Stimulated activated CD4-positive, alpha-beta T cell treated with anti-CD3 and anti-CD28 coated beads, Interleukin-15, amount 100 ng/mL, for 24 hours (primary cell): ENCODE data around the gene VAMP1.
"Not testable (repeated sequence)": the region's sequence is repeated elsewhere in the genome, so short reads cannot be mapped to it uniquely, and the experiment has no call there.

Source experiments
- DNase-seq: peaks from one replicate; pipeline ENCODE4 v3.0.0-alpha.2; 2020

Gene VAMP1

DNA sequence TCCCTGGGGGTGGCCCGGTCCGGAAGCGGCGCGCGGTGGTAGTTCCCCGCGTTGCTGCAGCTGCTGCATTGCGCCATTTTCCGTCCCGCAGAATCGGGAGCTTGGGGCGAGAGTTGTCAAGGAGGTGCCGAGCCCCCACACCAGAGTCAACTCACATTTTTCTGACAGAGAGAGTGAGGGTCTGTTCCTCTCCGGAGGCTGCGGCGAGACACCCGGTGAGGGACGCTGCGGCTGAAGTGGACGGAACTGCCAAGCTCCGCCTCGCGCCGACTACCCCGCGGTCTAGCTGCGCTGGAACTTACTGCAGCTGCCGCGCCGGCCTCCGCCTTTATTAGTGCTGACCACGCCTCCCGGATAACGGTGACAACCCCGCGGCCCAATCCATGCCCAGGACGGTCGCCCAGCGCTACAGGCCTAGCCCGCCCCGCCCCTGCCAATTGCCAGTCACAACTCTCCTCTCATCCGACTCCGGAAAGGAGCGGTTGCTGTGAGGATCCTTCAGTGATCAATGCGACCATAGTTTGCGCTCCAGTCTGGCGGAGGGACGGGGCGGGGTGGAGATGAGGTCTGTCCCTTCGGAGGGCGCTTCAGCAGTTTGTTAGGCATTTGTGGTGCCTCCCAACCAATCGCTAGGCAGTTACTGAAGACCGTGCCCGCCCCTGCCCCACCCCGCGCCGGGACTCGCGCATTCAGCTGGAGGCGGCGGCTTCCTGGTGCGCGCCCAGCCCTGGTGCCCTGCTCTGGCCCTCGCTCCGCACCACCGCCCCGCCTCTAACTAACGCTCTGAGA lies at the start of gene VAMP1:
Gene VAMP1, minus strand, starts transcription at position 303 of the 789 bp plus-strand sequence. Its CDS starts 146 bp downstream, at position 157.
- DNase-seq = peak; percentile 100

GRCh38 chr12:6520186-6520585 lies 49.7 kb upstream of the VAMP1 start:
- DNase-seq = no peak

GRCh38 chr12:6508087-6508486 lies 37.6 kb upstream of the VAMP1 start:
- DNase-seq = no peak

DNA sequence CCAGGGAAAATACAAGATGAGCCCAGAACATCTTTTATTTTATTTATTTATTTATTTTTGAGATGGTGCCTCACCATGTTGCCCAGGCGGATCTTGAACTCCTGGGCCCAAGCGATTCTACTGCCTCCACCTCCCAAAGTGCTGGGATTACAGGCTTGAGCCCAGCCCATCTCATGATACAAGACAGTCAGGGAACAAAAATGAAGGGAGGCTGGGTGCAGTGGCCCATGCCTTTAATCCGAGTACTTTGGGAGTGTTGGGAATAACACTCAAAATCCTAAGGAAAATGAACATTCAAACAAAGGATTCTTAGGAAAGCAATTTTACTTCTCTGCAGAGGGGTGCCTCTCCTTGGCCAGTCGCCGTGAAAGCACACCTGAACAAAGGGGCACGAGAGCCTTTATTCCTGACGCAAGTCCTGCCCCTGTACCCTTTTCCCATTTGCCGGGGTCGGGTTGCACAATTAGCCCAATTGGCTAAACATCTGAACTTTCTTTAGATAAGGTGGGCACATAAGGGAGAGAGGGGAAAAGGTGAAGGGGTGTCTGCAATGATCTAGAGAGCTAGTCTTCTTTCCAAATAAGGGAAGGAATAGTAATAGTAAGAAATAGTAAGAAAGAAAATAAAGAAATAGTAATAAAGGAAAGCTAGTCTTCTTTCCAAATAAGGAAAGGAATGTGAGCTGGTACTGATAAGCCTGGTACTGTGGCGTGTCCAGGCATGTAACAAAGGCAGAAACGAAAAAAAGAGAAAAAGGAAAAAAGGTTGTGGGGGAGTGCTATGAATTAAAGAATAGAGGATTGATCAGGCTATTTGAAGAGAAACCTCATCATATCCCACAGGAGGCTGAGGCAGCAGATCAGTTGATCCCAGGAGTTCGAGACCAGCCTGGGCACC lies 36.9 kb upstream of the VAMP1 start:
- DNase-seq = no peak

- DNase-seq = no peak
Measured at GRCh38 chr12:6500466-6500865, 30.0 kb upstream of the VAMP1 start.

- not testable (repeated sequence) for DNase-seq
Measured at GRCh38 chr12:6497291-6497690, 26.8 kb upstream of the VAMP1 start.

DNA sequence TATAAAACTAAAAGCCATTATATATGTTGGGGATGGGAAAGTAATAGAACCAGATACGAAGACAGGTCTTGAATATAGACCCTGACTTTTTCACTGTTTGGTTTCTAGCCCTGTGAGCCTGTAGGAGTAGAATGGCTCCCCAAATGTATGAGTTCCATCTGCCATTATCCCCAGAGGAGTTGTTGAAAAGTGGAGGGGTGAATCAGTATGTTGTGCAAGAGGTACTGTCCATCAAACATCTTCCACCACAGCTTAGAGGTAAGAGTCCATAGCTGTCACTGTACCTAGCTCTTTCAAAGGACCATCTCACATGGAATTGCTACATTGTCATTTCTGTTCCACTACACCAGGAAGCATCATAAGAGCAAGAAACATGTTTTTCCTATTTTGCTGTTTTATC lies 24.5 kb upstream of the VAMP1 start:
- DNase-seq = no peak

- DNase-seq = no peak
Measured at GRCh38 chr12:6494258-6494743, 23.8 kb upstream of the VAMP1 start.

- peak; percentile 97 for DNase-seq
Measured at GRCh38 chr12:6493497-6494257, 23.2 kb upstream of the VAMP1 start, which contains the start of gene NCAPD2. NCAPD2 (plus strand) TSS chr12:6494102; CDS start chr12:6495099, 997 bp downstream.

GRCh38 chr12:6492838-6493496 lies 22.5 kb upstream of the VAMP1 start, which contains the start of gene MRPL51:
MRPL51 (minus strand) TSS chr12:6493262; CDS start chr12:6493136, 126 bp downstream.
- DNase-seq = peak; percentile 99

DNA sequence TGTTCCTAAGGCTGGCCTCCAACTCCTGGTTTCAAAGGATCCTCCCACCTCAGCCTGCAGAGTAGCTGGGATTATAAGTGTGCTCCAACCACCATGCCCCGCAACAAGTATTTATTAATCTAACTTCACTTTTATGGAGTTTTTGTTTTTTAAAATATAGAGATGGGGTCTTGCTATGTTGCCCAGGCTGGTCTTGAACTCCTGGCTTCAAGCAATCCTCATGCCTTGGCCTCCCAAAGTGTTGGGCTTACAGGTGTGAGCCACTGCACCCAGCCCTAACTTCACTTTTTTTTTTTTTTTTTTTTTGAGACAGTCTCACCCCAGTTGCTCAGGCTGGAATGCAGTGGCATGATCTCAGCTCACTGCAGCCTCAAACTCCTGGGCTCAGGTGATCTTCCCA lies 20.2 kb upstream of the VAMP1 start:
- not testable (repeated sequence) for DNase-seq

GRCh38 chr12:6489449-6489848 lies 19.0 kb upstream of the VAMP1 start:
- DNase-seq = no peak

DNA sequence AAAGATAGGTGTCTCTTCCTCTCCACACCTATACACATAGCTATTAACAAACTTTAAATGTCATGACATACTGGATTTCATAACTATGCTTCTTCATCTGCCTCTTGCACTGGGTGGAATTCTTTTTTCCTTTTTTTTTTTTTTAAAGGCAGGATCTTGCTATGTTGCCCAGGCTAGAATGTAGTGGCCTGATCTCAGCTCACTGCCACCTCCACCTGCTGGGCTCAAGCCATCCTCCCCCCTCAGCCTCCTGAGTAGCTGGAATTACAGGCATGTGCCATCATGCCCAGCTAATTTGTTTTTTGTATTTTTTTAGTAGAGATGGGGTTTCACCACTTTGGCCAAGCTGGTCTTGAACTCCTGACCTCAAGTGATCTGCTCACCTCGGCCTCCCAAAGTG lies 17.8 kb upstream of the VAMP1 start:
- no peak for DNase-seq

- DNase-seq = no peak
Measured at GRCh38 chr12:6478416-6478815, 7.9 kb upstream of the VAMP1 start.

GRCh38 chr12:6477601-6478377 lies 7.3 kb upstream of the VAMP1 start:
- DNase-seq = not testable (repeated sequence)

GRCh38 chr12:6476489-6476888 lies 6.0 kb upstream of the VAMP1 start:
- DNase-seq = no peak

DNA sequence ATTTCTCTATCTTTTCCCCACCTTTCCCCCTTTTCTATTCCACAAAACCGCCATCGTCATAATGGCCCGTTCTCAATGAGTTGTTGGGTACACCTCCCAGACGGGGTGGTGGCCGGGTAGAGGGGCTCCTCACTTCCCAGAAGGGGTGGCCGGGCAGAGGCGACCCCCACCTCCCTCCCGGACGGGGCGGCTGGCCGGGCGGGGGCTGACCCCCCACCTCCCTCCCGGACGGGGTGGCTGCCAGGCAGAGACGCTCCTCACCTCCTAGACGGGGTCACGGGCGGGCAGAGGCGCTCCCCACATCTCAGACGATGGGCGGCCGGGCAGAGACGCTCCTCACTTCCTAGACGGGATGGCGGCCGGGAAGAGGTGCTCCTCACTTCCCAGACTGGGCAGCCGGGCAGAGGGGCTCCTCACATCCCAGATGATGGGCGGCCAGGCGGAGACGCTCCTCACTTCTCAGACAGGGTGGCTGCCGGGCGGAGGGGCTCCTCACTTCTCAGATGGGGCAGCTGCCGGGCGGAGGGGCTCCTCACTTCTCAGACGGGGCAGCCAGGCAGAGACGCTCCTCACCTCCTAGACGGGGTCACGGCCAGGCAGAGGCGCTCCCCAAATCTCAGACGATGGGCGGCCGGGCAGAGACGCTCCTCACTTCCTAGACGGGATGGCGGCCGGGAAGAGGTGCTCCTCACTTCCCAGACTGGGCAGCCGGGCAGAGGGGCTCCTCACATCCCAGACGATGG lies 4.9 kb upstream of the VAMP1 start:
- DNase-seq = not testable (repeated sequence)

GRCh38 chr12:6472491-6472890 lies 2.0 kb upstream of the VAMP1 start:
- DNase-seq = no peak

GRCh38 chr12:6471989-6472360 lies 1.5 kb upstream of the VAMP1 start:
- no peak for DNase-seq

GRCh38 chr12:6469609-6470374 lies 685 bp downstream of the VAMP1 start:
- no peak for DNase-seq
